Pancreas (tissue), 10 donors: Measurements from ENCODE around the gene OR52K1. TPM values are rescaled to one million over a fixed set of nuclear protein-coding genes. Genes with fewer than 3 reads are reported as not detected.
A peak's percentile ranks its signal among the peaks of the same experiment; 100 is the strongest.

Experiments
- ATAC-seq, 4 donors: fragments of 200-7000 bp; cut with Tn5 transposase; one replicate each; pipeline versions ENCODE4 v1.8.0 to v1.9.1; 2020; ENCODE audit warnings: mild to moderate bottlenecking in 4 of 4, moderate library complexity in 4 of 4
- DNase-seq, 6 donors: peaks; one replicate each; pipeline ENCODE4 v3.0.0-alpha.2; 2020
- FAIRE-seq: peaks from 2 replicates; lab custom pipeline; 2012; peaks lifted over from hg19 to GRCh38; lab: Jason Lieb, UNC
- H3K27ac ChIP-seq, 4 donors: fragments of 200-600 bp; sonication (generic); 1 replicate in 3 of 4; 2 replicates in 1 of 4; pipeline versions ENCODE4 v1.5.0 to v1.8.0; 2020
- H3K27me3 ChIP-seq, 4 donors: fragments of 200-600 bp; one replicate each; pipeline ENCODE4 v1.8.0; 2021
- H3K36me3 ChIP-seq, 3 donors: fragments of 200-600 bp; sonication (generic) in 1 of 3; one replicate each; pipeline versions ENCODE4 v1.5.0 to v1.8.0; 2020 to 2021
- H3K4me1 ChIP-seq, 3 donors: fragments of 200-600 bp; one replicate each; pipeline ENCODE4 v1.8.0; 2021
- H3K4me3 ChIP-seq, 4 donors: fragments of 200-600 bp; sonication (generic) in 2 of 4; one replicate each; pipeline versions ENCODE4 v1.5.0 to v1.8.0; 2020 to 2021
- H3K9me3 ChIP-seq, 4 donors: fragments of 200-600 bp; one replicate each; pipeline ENCODE4 v1.8.0; 2021
- CTCF ChIP-seq, 4 donors: fragments of 200-600 bp; sonication (generic) in 3 of 4; IDR thresholded peaks; one replicate each; pipeline versions ENCODE4 v1.5.0 to v1.8.0; 2021; ENCODE audit warnings: antibody characterized with exemption in 4 of 4
- WGBS, 2 donors: extraction: QIAGEN DNeasy Blood & Tissue Kit; methylation state at CpG; one replicate each; pipeline ENCODE4 v1.1.7; 2013; 5-methylcytosine and 5-hydroxymethylcytosine counted together
- intact Hi-C, 3 donors: fragments of 100-400 bp; cut with DNase I; formaldehyde crosslinking; loops; one replicate each; pipeline versions ENCODE4 v1.11.1 to v1.14.2; 2022
- polyA plus RNA-seq, 2 donors: library from polyadenylated mRNA; stranded (reverse); fragments of 200-250 nt; gene quantifications; one replicate each; pipeline ENCODE4 v1.2.3, GENCODE V29; 2013
- total RNA-seq, 6 donors: library from RNA; stranded (reverse); fragmentation: NEBNext Ultra II Directional in 4 of 6; extraction: Animal tissue kit (Norgen Biotek cat#: 25700) in 4 of 6; gene quantifications; one replicate each; pipeline versions ENCODE4 v1.2.1 to v1.2.4, GENCODE V29; 2021 to 2023
- donor health status: healthy with polysubstance abuse.
- donor health status: DM: no; HTN: no; CAD: no; lungs with moderate emphysema.
- donor health status: DM: no; HTN: no; CAD: no.
- donor health status: control.
- donor health status: control.
- donor health status: Bipolar disorder and iron deficiency.
- donor health status: DM: yes; HTN: yes; CAD: no.
- donor health status: DM: no; HTN: no; CAD: no.
- donor health status: DM: no; HTN: no; CAD: no.
- donor health status: DM: yes; HTN: yes; CAD: no.

Gene OR52K1
- total and polyA plus RNA-seq, 8 donors = 0.06 TPM; not detected in 7

- DNase-seq (peak in 4 of 6 donors; percentile 8 to 86 (median 44)), FAIRE-seq (no peak), ATAC-seq (peak; percentile 68 to 96 (median 88))
- intact Hi-C loops = loop anchor here in 1 of 3 donors (10.0 kb wide), 1 partner anchor 355 kb away; no protein-coding TSS in a partner anchor
- Histone ChIP-seq H3K4me1 (no peaks in the 10 kb centered on the region), H3K27me3 (no peaks in the 10 kb centered on the region), H3K4me3 (no peak overlapping the region), H3K9me3 (no peaks in the 10 kb centered on the region), H3K36me3 (no peaks in the 10 kb centered on the region), H3K27ac (no peak overlapping the region)
- peak; percentile 38 to 72 (median 44) for TF ChIP-seq CTCF (IDR thresholded peaks at IDR 0.05)
- WGBS, 2 donors = 17 to 19% methylated on average over 3 of the region's 3 CpGs
Measured at GRCh38 chr11:4539603-4540219, 57.3 kb downstream of the OR52K1 start.

- no peak for TF ChIP-seq CTCF (IDR thresholded peaks at IDR 0.05)
- no peak for ATAC-seq
- intact Hi-C loops = loop anchor here in 1 of 3 donors (10.0 kb wide), 1 partner anchor 356 kb away; no protein-coding TSS in a partner anchor
- Histone ChIP-seq H3K4me1 (no peaks in the 10 kb centered on the region), H3K9me3 (no peaks in the 10 kb centered on the region), H3K27me3 (no peaks in the 10 kb centered on the region), H3K27ac (no peak overlapping the region), H3K36me3 (no peaks in the 10 kb centered on the region), H3K4me3 (no peak overlapping the region)
- WGBS, 2 donors = 20 to 43% methylated on average over 1 of the region's 1 CpG
- no peak for DNase-seq
- FAIRE-seq = no peak
Measured at GRCh38 chr11:4541071-4541470, 58.6 kb downstream of the OR52K1 start.

Other genes with a start within 250 kb of the OR52K1 start
- gene OR52B4, start 114.3 kb upstream of the OR52K1 start, total RNA-seq = not detected
- not detected for gene OR52B4, start 114.3 kb upstream of the OR52K1 start, polyA plus RNA-seq
- gene TRIM21, start 88.9 kb upstream of the OR52K1 start, total RNA-seq = 10 to 100 TPM in 1 of 6 donors, 1 to 10 TPM in 5; 3.5 to 12.9 (median 5.1) TPM
- gene TRIM21, start 88.9 kb upstream of the OR52K1 start, polyA plus RNA-seq = 1 to 10 TPM; 8.1 to 8.3 TPM
- gene OR52K2, start 33.4 kb upstream of the OR52K1 start, total RNA-seq = not detected
- under 1 TPM in 1 of 2 donors, not detected in 1; 0.09 TPM for gene OR52K2, start 33.4 kb upstream of the OR52K1 start, polyA plus RNA-seq
- gene OR52M1, start 62.5 kb downstream of the OR52K1 start, total RNA-seq = not detected
- not detected for gene OR52M1, start 62.5 kb downstream of the OR52K1 start, polyA plus RNA-seq
- gene OR52I2, start 99.1 kb downstream of the OR52K1 start, total RNA-seq = not detected
- gene OR52I2, start 99.1 kb downstream of the OR52K1 start, polyA plus RNA-seq = not detected
- gene OR52I1, start 111.4 kb downstream of the OR52K1 start, total RNA-seq = not detected
- not detected for gene OR52I1, start 111.4 kb downstream of the OR52K1 start, polyA plus RNA-seq
- 10 to 100 TPM in 1 of 6 donors, 1 to 10 TPM in 5; 3.7 to 10.6 (median 6.5) TPM for gene TRIM68, start 125.6 kb downstream of the OR52K1 start, total RNA-seq
- gene TRIM68, start 125.6 kb downstream of the OR52K1 start, polyA plus RNA-seq = 1 to 10 TPM; 4.4 to 5.9 TPM
- gene OR51D1, start 154.8 kb downstream of the OR52K1 start, total RNA-seq = not detected
- not detected for gene OR51D1, start 154.8 kb downstream of the OR52K1 start, polyA plus RNA-seq
- gene OR51E1, start 161.3 kb downstream of the OR52K1 start, total RNA-seq = under 1 TPM in 2 of 6 donors, not detected in 4; 0.06 to 0.12 TPM
- gene OR51E1, start 161.3 kb downstream of the OR52K1 start, polyA plus RNA-seq = under 1 TPM; 0.07 to 0.23 TPM
- gene OR51E2, start 215.2 kb downstream of the OR52K1 start, total RNA-seq = under 1 TPM in 1 of 6 donors, not detected in 5; 0.16 TPM
- under 1 TPM in 1 of 2 donors, not detected in 1; 0.09 TPM for gene OR51E2, start 215.2 kb downstream of the OR52K1 start, polyA plus RNA-seq
- not detected for gene MMP26, start 222.1 kb downstream of the OR52K1 start, total RNA-seq
- under 1 TPM in 1 of 2 donors, not detected in 1; 0.16 TPM for gene MMP26, start 222.1 kb downstream of the OR52K1 start, polyA plus RNA-seq